Astrocyte (in vitro differentiated cells and primary cell): Measurements from ENCODE around the gene CST9. TPM values are rescaled to one million over a fixed set of nuclear protein-coding genes. Genes with fewer than 3 reads are reported as not detected.

Source experiments
- DNase-seq: peaks from one replicate; pipeline ENCODE4 v3.0.0-alpha.2; 2010; ENCODE audit warnings: low read depth
- FAIRE-seq: peaks from 2 replicates; lab custom pipeline; 2011; peaks lifted over from hg19 to GRCh38; lab: Jason Lieb, UNC
- H2AFZ ChIP-seq: 2 replicates; pipeline ENCODE4 v1.6.0; 2012; ENCODE audit warnings: low read depth, low read length, inconsistent platforms
- H3K27ac ChIP-seq: 2 replicates; pipeline ENCODE4 v1.5.1; 2011; ENCODE audit warnings: low read depth, low read length, inconsistent platforms
- H3K27me3 ChIP-seq: 2 replicates; pipeline ENCODE4 v1.6.0; 2011; ENCODE audit warnings: low read length, inconsistent platforms; ENCODE audit not compliant: insufficient read depth
- H3K36me3 ChIP-seq: 2 replicates; pipeline ENCODE4 v1.5.1; 2011; ENCODE audit warnings: low read length, inconsistent platforms; ENCODE audit not compliant: insufficient read depth
- H3K4me1 ChIP-seq: 2 replicates; pipeline ENCODE4 v1.5.1; 2011; ENCODE audit warnings: low read length, inconsistent platforms; ENCODE audit not compliant: insufficient read depth
- H3K4me2 ChIP-seq: 2 replicates; pipeline ENCODE4 v1.6.0; 2012; ENCODE audit warnings: low read length, inconsistent platforms
- H3K4me3 ChIP-seq: 2 replicates; pipeline ENCODE4 v1.5.1; 2011; ENCODE audit warnings: low read depth, mild to moderate bottlenecking, low read length, inconsistent platforms; ENCODE audit not compliant: insufficient read depth
- H3K79me2 ChIP-seq: 2 replicates; pipeline ENCODE4 v1.6.0; 2012; ENCODE audit warnings: mild to moderate bottlenecking, low read length, inconsistent platforms; ENCODE audit not compliant: insufficient read depth
- H3K9ac ChIP-seq: 2 replicates; pipeline ENCODE4 v1.6.0; 2012; ENCODE audit warnings: mild to moderate bottlenecking, low read length, inconsistent platforms
- H3K9me3 ChIP-seq: 2 replicates; pipeline ENCODE4 v1.5.1; 2012; ENCODE audit warnings: low read depth, mild to moderate bottlenecking, low read length, inconsistent platforms; ENCODE audit not compliant: insufficient read depth
- H4K20me1 ChIP-seq: 2 replicates; pipeline ENCODE4 v1.6.0; 2012; ENCODE audit warnings: low read length, inconsistent platforms; ENCODE audit not compliant: insufficient read depth
- H3K27ac Mint-ChIP-seq: one replicate; pipeline ENCODE4 v1.8.0; 2021; ENCODE audit warnings: mild to moderate bottlenecking, mixed read lengths; ENCODE audit not compliant: unreplicated experiment
- H3K27me3 Mint-ChIP-seq: one replicate; pipeline ENCODE4 v1.8.0; 2021; ENCODE audit warnings: low read depth, mixed read lengths; ENCODE audit not compliant: unreplicated experiment
- H3K36me3 Mint-ChIP-seq: one replicate; pipeline ENCODE4 v1.8.0; 2021; ENCODE audit warnings: low read depth, mixed read lengths; ENCODE audit not compliant: unreplicated experiment
- H3K4me1 Mint-ChIP-seq: one replicate; pipeline ENCODE4 v1.8.0; 2021; ENCODE audit warnings: low read depth, mixed read lengths; ENCODE audit not compliant: unreplicated experiment
- H3K4me3 Mint-ChIP-seq: one replicate; pipeline ENCODE4 v1.8.0; 2021; ENCODE audit warnings: mild to moderate bottlenecking, moderate library complexity, mixed read lengths; ENCODE audit not compliant: unreplicated experiment
- H3K9me3 Mint-ChIP-seq: one replicate; pipeline ENCODE4 v1.8.0; 2021; ENCODE audit warnings: mild to moderate bottlenecking, mixed read lengths; ENCODE audit not compliant: unreplicated experiment
- CTCF ChIP-seq: IDR thresholded peaks from 2 replicates; pipeline ENCODE4 v1.5.1; 2011; ENCODE audit warnings: low read depth, mild to moderate bottlenecking, inconsistent platforms, low read length, moderate library complexity; ENCODE audit not compliant: insufficient read depth
- EZH2 ChIP-seq: IDR thresholded peaks from 2 replicates; pipeline ENCODE4 v1.6.1; 2012; ENCODE audit warnings: mild to moderate bottlenecking, low read length, inconsistent platforms; ENCODE audit not compliant: insufficient read depth
- total RNA-seq: library from RNA; stranded (reverse); gene quantifications from 2 replicates; pipeline ENCODE4 v1.2.1, GENCODE V29; 2021

The CST9 gene
- total RNA-seq, 1 donor from 2014 or later = not detected

GRCh38 chr20:23634044-23634801 is 28.5 kb upstream of the CST9 start:
- H3K9me3 Mint-ChIP-seq = peaks cover 3% of the 10 kb centered on the region
- H3K27me3 Mint-ChIP-seq = no peaks in the 10 kb centered on the region

GRCh38 chr20:23632711-23633573 is 27.2 kb upstream of the CST9 start:
- Mint-ChIP-seq H3K27ac (no peak overlapping the region), H3K4me1 (peaks cover 25% of the 10 kb centered on the region), H3K9me3 (peaks cover 3% of the 10 kb centered on the region), H3K27me3 (no peaks in the 10 kb centered on the region), H3K4me3 (no peak overlapping the region), H3K36me3 (peaks cover 19% of the 10 kb centered on the region)
- peaks cover 28% of the 10 kb centered on the region for H4K20me1 ChIP-seq
- DNase-seq (no peak), FAIRE-seq (no peak)
- H3K9ac ChIP-seq = no peak overlapping the region
- no peak for TF ChIP-seq EZH2
- TF ChIP-seq CTCF = no peak
- no peaks in the 10 kb centered on the region for H3K27me3 ChIP-seq
- no peaks in the 10 kb centered on the region for H3K9me3 ChIP-seq
- peaks cover 26% of the 10 kb centered on the region for H3K4me1 ChIP-seq
- H3K79me2 ChIP-seq = peaks cover 28% of the 10 kb centered on the region
- no peak overlapping the region for H3K4me2 ChIP-seq
- H2AFZ ChIP-seq = no peak overlapping the region
- H3K36me3 ChIP-seq = no peaks in the 10 kb centered on the region
- H3K27ac ChIP-seq = no peak overlapping the region
- no peak overlapping the region for H3K4me3 ChIP-seq

More at GRCh38 chr20:23634044-23634801, 28.5 kb upstream of the CST9 start:
- peaks cover 15% of the 10 kb centered on the region for H3K36me3 Mint-ChIP-seq
- DNase-seq (no peak), FAIRE-seq (no peak)
- Histone ChIP-seq H3K4me2 (no peak overlapping the region), H3K4me3 (no peak overlapping the region), H3K79me2 (peaks cover 28% of the 10 kb centered on the region), H4K20me1 (peaks cover 28% of the 10 kb centered on the region), H3K27me3 (no peaks in the 10 kb centered on the region), H3K9me3 (no peaks in the 10 kb centered on the region), H3K27ac (no peak overlapping the region), H3K36me3 (no peaks in the 10 kb centered on the region), H2AFZ (no peak overlapping the region), H3K4me1 (peaks cover 19% of the 10 kb centered on the region), H3K9ac (no peak overlapping the region)
- H3K4me3 Mint-ChIP-seq = no peak overlapping the region
- TF ChIP-seq EZH2 (no peak), CTCF (no peak)
- no peak overlapping the region for H3K27ac Mint-ChIP-seq
- H3K4me1 Mint-ChIP-seq = peaks cover 18% of the 10 kb centered on the region
